ENCODE measurements around the gene THRSP. TPM values are rescaled to one million over a fixed set of nuclear protein-coding genes. Genes with fewer than 3 reads are reported as not detected.

The THRSP gene
- total and polyA plus RNA-seq, 2 of the 8 experiments (the other 6 are each of a cell fraction or from before 2014, with no cell fraction given) = 0.11 TPM; not detected in 1

DNA sequence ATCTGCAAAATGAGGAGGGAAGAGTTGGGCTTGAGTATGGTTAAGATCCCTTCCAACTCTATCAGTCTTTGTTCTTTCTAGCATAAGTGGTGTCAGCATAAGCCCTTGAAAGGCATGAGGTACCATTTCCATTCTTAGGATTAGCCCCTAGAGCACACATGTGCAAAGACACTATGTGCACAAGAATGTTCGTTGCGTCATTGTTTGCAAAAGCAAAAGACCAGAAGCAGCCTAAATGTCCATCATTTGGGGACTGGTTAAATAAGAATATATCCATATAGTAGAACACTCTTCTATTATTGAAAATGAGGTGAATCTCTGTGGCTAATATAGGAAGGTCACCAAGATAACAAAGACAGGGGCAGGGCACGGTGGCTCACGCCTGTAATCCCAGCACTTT lies 30.6 kb upstream of the THRSP start:
- H3K4ac ChIP-seq (replicated peaks; ENCODE audit: insufficient read length, low read depth, low read length) = no peak overlapping the region
- H3K79me2 ChIP-seq (ENCODE audit: control insufficient read depth in 1 of 2, insufficient read depth in 2 of 2, low read length in 2 of 2) = no peaks in the 10 kb centered on the region
- 37% methylated on average over 4 of the region's 4 CpGs; no CpG with 5 or more reads in 1 of the 2 experiments for WGBS, 2 experiments (ENCODE audit: extremely low coverage in 1 of 2, insufficient coverage in 1 of 2, insufficient read length in 1 of 2, insufficient replicate concordance in 2 of 2, low coverage in 1 of 2, low lambda C conversion rate in 2 of 2, missing lambda C conversion rate in 1 of 2)
- H3K23ac ChIP-seq (ENCODE audit: insufficient read length) = no peak overlapping the region
- TF ChIP-seq CBX8 (IDR thresholded peaks at IDR 0.05; ENCODE audit: borderline replicate concordance, low read depth, low read length) (no peak), SIN3A (conservative IDR thresholded peaks at IDR 0.05 in 1 of 2, IDR thresholded peaks at IDR 0.05 in 1 of 2; ENCODE audit: low read depth in 1 of 2, low read length in 2 of 2) (no peak), CREB1 (IDR thresholded peaks at IDR 0.05) (no peak), TAF7 (optimal IDR thresholded peaks at IDR 0.05; ENCODE audit: borderline replicate concordance, low read depth, low read length) (no peak), EZH2 (IDR thresholded peaks at IDR 0.05; ENCODE audit: low read depth, low read length, severe bottlenecking) (no peak), HDAC2 (IDR thresholded peaks at IDR 0.05; ENCODE audit: borderline replicate concordance in 1 of 2, low read depth in 2 of 2, low read length in 2 of 2) (no peak), SRF (IDR thresholded peaks at IDR 0.05; ENCODE audit: low read depth, low read length) (no peak), ATF3 (IDR thresholded peaks at IDR 0.05; ENCODE audit: insufficient read depth, low read depth, low read length) (no peak), HDAC6 (IDR thresholded peaks at IDR 0.05; ENCODE audit: low read depth, low read length) (no peak)
- H3K23me2 ChIP-seq (ENCODE audit: low read depth, low read length) = no peaks in the 10 kb centered on the region
- H2AK5ac ChIP-seq (ENCODE audit: low read depth, low read length) = no peak overlapping the region
- H2BK5ac ChIP-seq (ENCODE audit: low read depth, low read length) = no peak overlapping the region
- H4K20me1 ChIP-seq (replicated peaks in 1 of 2; ENCODE audit: control insufficient read depth in 1 of 2, insufficient read depth in 2 of 2, low read length in 2 of 2) = no peaks in the 10 kb centered on the region
- no peak overlapping the region for H3K18ac ChIP-seq (ENCODE audit: extremely low read depth, low read length)
- H3K56ac ChIP-seq (replicated peaks; ENCODE audit: insufficient read length, low read depth, low read length) = no peak overlapping the region
- POLR2A ChIA-PET (ENCODE audit: partially characterized antibody) = interaction anchor here (2.1 kb wide), 1 partner anchor 12 kb away, joined by 11 read pairs; no protein-coding TSS in a partner anchor
- H2AFZ ChIP-seq (ENCODE audit: low read length) = no peak overlapping the region
- H2BK12ac ChIP-seq (ENCODE audit: low read depth, low read length) = no peak overlapping the region
- no peak overlapping the region for H4K5ac ChIP-seq (ENCODE audit: insufficient read length, low read depth, low read length)
- peaks cover 0 to 6% (median 0%) of the 10 kb centered on the region in 4 experiments; a peak in 1 of 7 replicates for H3K4me1 ChIP-seq (replicated peaks in 1 of 4; ENCODE audit: control insufficient read depth in 3 of 4, insufficient read depth in 4 of 4, low read length in 3 of 4)
- FAIRE-seq (no peak), DNase-seq (ENCODE audit: low read depth in 1 of 2, low spot score in 2 of 2) (no peak)
- no peak overlapping the region for H3K4me3 ChIP-seq (ENCODE audit: extremely low read depth in 1 of 4, insufficient read depth in 2 of 4, low read depth in 3 of 4, low read length in 4 of 4)
- no peak overlapping the region for H3K27ac ChIP-seq (ENCODE audit: low read depth, low read length)
- CTCF ChIA-PET (ENCODE audit: partially characterized antibody) = interaction anchor here (0.7 to 9.0 kb wide), 2 partner anchors 12 to 1409 kb away, joined by 3 to 92 read pairs; no protein-coding TSS in a partner anchor
- H2BK20ac ChIP-seq (ENCODE audit: low read length) = no peak overlapping the region
- no peak overlapping the region for H3K9ac ChIP-seq (replicated peaks in 1 of 4; ENCODE audit: extremely low read depth in 1 of 4, low read depth in 3 of 4, low read length in 3 of 4)
- H3K79me1 ChIP-seq (ENCODE audit: low read depth, low read length) = no peaks in the 10 kb centered on the region
- no peak overlapping the region for H2BK120ac ChIP-seq (replicated peaks; ENCODE audit: low read depth, low read length)
- no peak overlapping the region for H3K14ac ChIP-seq (ENCODE audit: insufficient read length)
- H3K4me2 ChIP-seq (ENCODE audit: insufficient read depth in 1 of 2, low read depth in 2 of 2, low read length in 2 of 2) = no peak overlapping the region
- H4K8ac ChIP-seq (ENCODE audit: extremely low read depth, insufficient read depth, low read length) = no peak overlapping the region
- no peak overlapping the region for H2BK15ac ChIP-seq (ENCODE audit: low read length)
- H4K91ac ChIP-seq (replicated peaks; ENCODE audit: insufficient read length, low read length) = no peak overlapping the region
- H3K9me3 ChIP-seq (ENCODE audit: insufficient read depth in 2 of 2, low read depth in 1 of 2, low read length in 1 of 2) = no peaks in the 10 kb centered on the region
- no peaks in the 10 kb centered on the region for H3K36me3 ChIP-seq (ENCODE audit: control insufficient read depth in 2 of 4, insufficient read depth in 4 of 4, low read length in 3 of 4)
- H3K27me3 ChIP-seq (replicated peaks in 1 of 4; ENCODE audit: control insufficient read depth in 3 of 4, extremely low read depth in 1 of 4, insufficient read depth in 3 of 4, low read length in 3 of 4) = no peaks in the 10 kb centered on the region
